Right lobe of liver (tissue), 4 donors: Measurements from ENCODE around the gene ATG2A.

Experiments
- CTCF ChIP-seq, 4 donors: fragments of 200-600 bp in 3 of 4; fragments of 450-650 bp in 1 of 4; IDR thresholded peaks; one replicate each; pipeline versions ENCODE4 v1.5.1 to v1.8.0; 2016 to 2022; ENCODE audit warnings: antibody characterized with exemption in 4 of 4, mild to moderate bottlenecking in 2 of 4
- POLR2A ChIP-seq: fragments of 450-650 bp; IDR thresholded peaks from one replicate; pipeline ENCODE4 v1.6.1; 2017; ENCODE audit warnings: antibody characterized with exemption, mild to moderate bottlenecking
- donor health status: DM: no; HTN: no; CAD: no.
- donor health status: DM: no; HTN: no; CAD: no.
- donor health status: DM: no; HTN: yes; CAD: no.

DNA sequence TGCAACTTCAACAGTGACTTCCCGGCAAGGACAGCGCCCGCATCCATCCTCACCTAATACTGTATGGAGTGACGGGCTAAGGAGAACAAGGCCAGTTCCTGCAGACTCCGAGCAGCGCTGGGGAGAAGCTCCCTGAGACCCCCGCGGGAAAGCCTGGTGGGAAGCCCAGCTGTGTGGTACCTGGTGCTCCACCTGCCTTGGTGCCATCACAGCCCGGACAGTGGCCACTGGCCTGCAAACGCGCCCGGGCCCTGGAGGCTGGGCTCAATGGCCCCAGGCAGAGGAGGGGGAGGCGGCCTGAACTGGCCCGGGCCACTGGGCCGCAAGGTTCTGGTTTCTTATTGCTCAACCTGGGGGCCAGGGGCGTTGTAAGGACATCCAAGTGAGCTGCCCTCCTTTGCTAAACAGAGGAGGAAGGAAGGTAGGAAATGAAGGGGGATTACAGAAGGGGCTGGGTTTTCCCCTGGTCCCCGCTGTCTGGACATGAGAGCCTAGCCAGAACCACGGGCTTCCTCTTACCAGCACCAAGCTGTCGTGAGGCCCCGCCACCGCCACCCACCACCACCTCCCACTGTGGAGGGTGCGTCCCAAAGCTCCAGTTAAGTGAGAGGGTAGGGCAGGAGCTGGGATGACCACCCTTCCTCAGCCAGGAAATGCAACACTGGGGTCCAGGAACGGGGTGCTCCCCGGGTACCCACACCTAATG is 64.1 kb downstream of the ATG2A start:
- TF ChIP-seq CTCF (IDR thresholded peaks at IDR 0.05) (no peak), POLR2A (no peak)
